Transverse colon (tissue), 4 donors: Measurements from ENCODE around the gene MPDU1. TPM values are rescaled to one million over a fixed set of nuclear protein-coding genes. Genes with fewer than 3 reads are reported as not detected.
"Not testable (repeated sequence)": the region's sequence is repeated elsewhere in the genome, so short reads cannot be mapped to it uniquely, and the experiment has no call there.

Source experiments
- DNase-seq: peaks from one replicate; pipeline ENCODE4 v3.0.0-alpha.2; 2019
- H3K27ac ChIP-seq, 4 donors: fragments of 200-600 bp; sonication (generic); 2 replicates each; pipeline ENCODE4 v1.5.1; 2016 to 2018; ENCODE audit warnings: inconsistent platforms in 4 of 4
- H3K27me3 ChIP-seq: fragments of 200-600 bp; sonication (generic); 2 replicates; pipeline ENCODE4 v1.5.1; 2017; ENCODE audit warnings: inconsistent platforms
- H3K36me3 ChIP-seq, 4 donors: fragments of 200-600 bp; sonication (generic); 2 replicates each; pipeline ENCODE4 v1.5.1; 2017 to 2019; ENCODE audit warnings: inconsistent platforms in 4 of 4
- H3K4me1 ChIP-seq, 4 donors: fragments of 200-600 bp; sonication (generic); 2 replicates each; pipeline ENCODE4 v1.5.1; 2017 to 2020; ENCODE audit warnings: inconsistent platforms in 4 of 4
- H3K4me3 ChIP-seq, 4 donors: fragments of 200-600 bp; sonication (generic); 1 replicate in 1 of 4; 2 replicates in 3 of 4; pipeline versions ENCODE4 v1.5.1 to v1.6.1; 2017 to 2019; ENCODE audit warnings: inconsistent platforms in 4 of 4
- H3K9me3 ChIP-seq, 2 donors: fragments of 200-600 bp; sonication (generic); 2 replicates each; pipeline ENCODE4 v1.5.1; 2017 to 2019; ENCODE audit warnings: inconsistent platforms in 2 of 2
- CTCF ChIP-seq, 5 experiments: fragments of 200-600 bp in 3 of 5; fragments of 450-650 bp in 2 of 5; sonication (generic) in 3 of 5; IDR thresholded peaks; 1 replicate in 2 of 5; 2 replicates in 3 of 5; pipeline ENCODE4 v1.5.1; 2016 to 2017; ENCODE audit warnings: antibody characterized with exemption in 5 of 5, inconsistent platforms in 3 of 5, mild to moderate bottlenecking in 2 of 5, moderate library complexity in 1 of 5
- EP300 ChIP-seq: sonication (generic); formaldehyde crosslinking; IDR thresholded peaks from one replicate; pipeline ENCODE4 v1.6.1; 2017; ENCODE audit warnings: antibody characterized with exemption, low read depth
- POLR2A ChIP-seq: fragments of 450-650 bp; IDR thresholded peaks from one replicate; pipeline ENCODE4 v1.6.1; 2016; ENCODE audit warnings: antibody characterized with exemption, mild to moderate bottlenecking, moderate library complexity
- POLR2AphosphoS5 ChIP-seq, 3 donors: sonication (generic); formaldehyde crosslinking; IDR thresholded peaks; one replicate each; pipeline ENCODE4 v1.6.1; 2016; ENCODE audit warnings: antibody characterized with exemption in 3 of 3
- WGBS, 2 donors: methylation state at CpG; one replicate each; pipeline ENCODE4 v1.1.5; 2018; ENCODE audit warnings: low coverage in 1 of 2; 5-methylcytosine and 5-hydroxymethylcytosine counted together
- in situ Hi-C, 4 donors: fragments of 200-750 bp; cut with MboI; loops; one replicate each; pipeline versions ENCODE4 v1.15.0 to v1.15.1; 2017; ENCODE audit warnings: low sequenced_read_pairs in 3 of 4, low pct_ligation_motif_present in 1 of 4, low pct_unique_long_range_greater_than_20kb in 1 of 4
- intact Hi-C: fragments of 100-400 bp; cut with DNase I; formaldehyde crosslinking; loops from one replicate; pipeline ENCODE4 v1.15.1; 2023; ENCODE audit warnings: low total_unique reads
- total RNA-seq, 4 donors: library from RNA; depleted of rRNA; stranded (reverse); fragments of >200 nt; gene quantifications; one replicate each; pipeline ENCODE4 v1.1.0, GENCODE V29; 2016

MPDU1 gene
- total RNA-seq, 4 donors from 2014 or later = 97.9 to 312 (median 157) TPM

- intact Hi-C loops = no loop called here
- no peak for DNase-seq
- peaks cover 0 to 25% (median 15%) of the 10 kb centered on the region in 4 donors for H3K4me1 ChIP-seq
- H3K9me3 ChIP-seq = no peaks in the 10 kb centered on the region
- no peak overlapping the region for H3K27ac ChIP-seq
- H3K36me3 ChIP-seq = peaks cover 0 to 54% (median 24%) of the 10 kb centered on the region in 4 donors
- H3K4me3 ChIP-seq = no peak overlapping the region
- 82 to 88% methylated on average over 3 to 5 of the region's 5 CpGs for WGBS, 2 donors
- no peaks in the 10 kb centered on the region for H3K27me3 ChIP-seq
- TF ChIP-seq CTCF (IDR thresholded peaks at IDR 0.05) = no peak
- TF ChIP-seq POLR2AphosphoS5 (IDR thresholded peaks at IDR 0.05) = no peak
- TF ChIP-seq POLR2A = no peak
- no peak for TF ChIP-seq EP300
- in situ Hi-C loops = no loop called here
These were observed 7.9 kb downstream of the MPDU1 start for GRCh38 chr17:7591596-7591995.

- in situ Hi-C loops = no loop called here
- Histone ChIP-seq H3K27me3 (no peaks in the 10 kb centered on the region), H3K4me1 (peaks cover 0 to 28% (median 17%) of the 10 kb centered on the region in 4 donors), H3K9me3 (no peaks in the 10 kb centered on the region), H3K36me3 (peaks cover 0 to 56% (median 27%) of the 10 kb centered on the region in 4 donors), H3K4me3 (no peak overlapping the region), H3K27ac (no peak overlapping the region)
- intact Hi-C loops = no loop called here
- 93% methylated on average over 23 of the region's 23 CpGs; no CpG with 5 or more reads in 1 of the 2 donors for WGBS, 2 donors
- no peak for TF ChIP-seq POLR2AphosphoS5 (IDR thresholded peaks at IDR 0.05)
- no peak for TF ChIP-seq POLR2A
- TF ChIP-seq CTCF (IDR thresholded peaks at IDR 0.05) = no peak
- TF ChIP-seq EP300 = no peak
- DNase-seq = no peak
These were observed 8.9 kb downstream of the MPDU1 start for GRCh38 chr17:7592422-7593021.

GRCh38 chr17:7593296-7593695 lies 9.6 kb downstream of the MPDU1 start:
- 84 to 88% methylated on average over 6 to 12 of the region's 12 CpGs for WGBS, 2 donors
- H3K27me3 ChIP-seq = no peaks in the 10 kb centered on the region
- intact Hi-C loops (no loop called here), in situ Hi-C loops (no loop called here)
- H3K4me1 ChIP-seq = peaks cover 0 to 22% (median 13%) of the 10 kb centered on the region in 4 donors
- no peak for DNase-seq
- peaks cover 0 to 59% (median 29%) of the 10 kb centered on the region in 4 donors for H3K36me3 ChIP-seq
- H3K27ac ChIP-seq = no peak overlapping the region
- H3K9me3 ChIP-seq = no peaks in the 10 kb centered on the region
- TF ChIP-seq POLR2AphosphoS5 (IDR thresholded peaks at IDR 0.05) = no peak
- TF ChIP-seq EP300 = no peak
- TF ChIP-seq POLR2A = no peak
- TF ChIP-seq CTCF (IDR thresholded peaks at IDR 0.05) = no peak
- H3K4me3 ChIP-seq = no peak overlapping the region

GRCh38 chr17:7597561-7597960 lies 13.9 kb downstream of the MPDU1 start:
- in situ Hi-C loops, intact Hi-C loops: not testable (repeated sequence)
- WGBS, 2 donors = 54% methylated on average over 5 of the region's 5 CpGs; no CpG with 5 or more reads in 1 of the 2 donors

GRCh38 chr17:7606280-7606679 lies 22.6 kb downstream of the MPDU1 start:
- H3K4me1 ChIP-seq = peaks cover 0 to 6% (median 0%) of the 10 kb centered on the region in 4 donors
- no peak overlapping the region for H3K27ac ChIP-seq
- TF ChIP-seq CTCF (IDR thresholded peaks at IDR 0.05) = no peak
- no peak for TF ChIP-seq POLR2A
- in situ Hi-C loops (no loop called here), intact Hi-C loops (no loop called here)
- H3K36me3 ChIP-seq = peaks cover 0 to 40% (median 16%) of the 10 kb centered on the region in 4 donors
- H3K4me3 ChIP-seq = no peak overlapping the region
- DNase-seq = no peak
- H3K9me3 ChIP-seq = no peaks in the 10 kb centered on the region
- WGBS, 2 donors = 93% methylated on average over 4 of the region's 4 CpGs; no CpG with 5 or more reads in 1 of the 2 donors
- H3K27me3 ChIP-seq = no peaks in the 10 kb centered on the region

More at GRCh38 chr17:7597561-7597960, 13.9 kb downstream of the MPDU1 start:
- H3K9me3 ChIP-seq, H3K4me3 ChIP-seq, H3K4me1 ChIP-seq, H3K27me3 ChIP-seq, DNase-seq: not testable (repeated sequence)
- peaks cover 0 to 90% (median 41%) of the 10 kb centered on the region in 4 donors for H3K36me3 ChIP-seq
- peak overlapping the region in 3 of 4 donors; percentile 10 to 38 (median 34) for H3K27ac ChIP-seq
